LHCN-M2 (cell line): ENCODE results near the gene PPARG. TPM values are rescaled to one million over a fixed set of nuclear protein-coding genes. Genes with fewer than 3 reads are reported as not detected.

ENCODE experiments used
- DNase-seq: peaks from one replicate; pipeline ENCODE4 v3.0.0-alpha.2; 2012; ENCODE audit warnings: low read depth
- total RNA-seq: library from RNA; depleted of rRNA; stranded (reverse); fragments of >200 nt; gene quantifications from 2 replicates; pipeline ENCODE4 v1.2.3, GENCODE V29; 2014

The PPARG gene
- total RNA-seq, 1 experiment from 2014 or later = 8.8 TPM

DNA sequence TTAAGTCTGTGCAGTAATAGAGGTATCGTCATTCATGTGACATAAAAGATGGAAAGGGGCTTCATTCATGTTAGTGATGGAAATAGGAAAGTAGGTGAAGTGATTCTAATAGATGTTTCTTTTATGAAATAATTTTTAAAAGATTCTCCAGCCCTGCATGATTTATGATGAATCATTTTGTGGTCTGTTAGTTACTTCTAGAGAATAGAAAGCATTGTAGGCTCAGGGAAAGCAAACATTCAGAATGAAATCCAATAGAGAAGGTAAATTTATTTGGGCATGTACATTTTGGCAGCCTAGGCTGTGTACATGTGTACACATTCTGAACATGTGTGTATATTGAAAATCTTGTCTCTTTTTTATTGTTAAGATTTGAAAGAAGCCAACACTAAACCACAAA lies 23.1 kb downstream of the PPARG start:
- DNase-seq = peak; percentile 40

DNA sequence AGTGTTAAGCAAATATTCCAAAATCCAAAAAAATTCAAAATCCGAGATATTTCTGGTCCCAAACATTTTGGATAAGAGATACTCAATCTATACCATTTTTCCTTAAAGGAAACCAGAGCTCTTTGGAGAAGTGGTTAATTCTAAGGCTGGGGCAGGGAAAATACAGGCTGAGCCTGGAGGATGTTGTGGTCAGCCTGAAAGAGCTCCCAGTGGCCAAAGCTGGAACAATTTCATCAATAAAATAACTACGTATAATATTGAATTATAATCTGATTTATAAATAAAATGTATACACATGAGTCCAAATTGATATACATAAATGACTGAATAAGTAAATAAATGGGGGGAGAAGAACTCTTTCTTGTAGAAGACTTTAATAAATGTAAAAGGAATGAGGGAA lies 24.6 kb downstream of the PPARG start:
- DNase-seq = no peak

DNA sequence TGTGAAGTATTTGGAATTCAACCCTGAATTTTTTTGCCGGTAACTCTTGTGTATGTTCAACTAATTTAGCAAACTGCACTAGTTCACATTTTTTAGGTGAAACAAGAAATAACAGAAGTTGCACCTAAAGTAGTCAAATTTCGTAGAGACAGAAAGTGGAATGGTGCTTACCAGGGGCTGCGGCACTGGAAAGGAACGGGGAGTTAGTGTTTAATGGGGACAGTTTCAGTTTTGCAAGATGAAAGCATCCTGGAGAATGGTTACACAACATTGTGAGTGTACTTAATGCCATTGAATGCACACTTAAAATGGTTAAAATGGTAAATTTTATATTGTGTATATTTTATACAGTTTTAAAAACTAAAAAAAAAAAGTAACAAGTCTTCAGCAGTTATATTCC lies 27.4 kb downstream of the PPARG start:
- no peak for DNase-seq

DNA sequence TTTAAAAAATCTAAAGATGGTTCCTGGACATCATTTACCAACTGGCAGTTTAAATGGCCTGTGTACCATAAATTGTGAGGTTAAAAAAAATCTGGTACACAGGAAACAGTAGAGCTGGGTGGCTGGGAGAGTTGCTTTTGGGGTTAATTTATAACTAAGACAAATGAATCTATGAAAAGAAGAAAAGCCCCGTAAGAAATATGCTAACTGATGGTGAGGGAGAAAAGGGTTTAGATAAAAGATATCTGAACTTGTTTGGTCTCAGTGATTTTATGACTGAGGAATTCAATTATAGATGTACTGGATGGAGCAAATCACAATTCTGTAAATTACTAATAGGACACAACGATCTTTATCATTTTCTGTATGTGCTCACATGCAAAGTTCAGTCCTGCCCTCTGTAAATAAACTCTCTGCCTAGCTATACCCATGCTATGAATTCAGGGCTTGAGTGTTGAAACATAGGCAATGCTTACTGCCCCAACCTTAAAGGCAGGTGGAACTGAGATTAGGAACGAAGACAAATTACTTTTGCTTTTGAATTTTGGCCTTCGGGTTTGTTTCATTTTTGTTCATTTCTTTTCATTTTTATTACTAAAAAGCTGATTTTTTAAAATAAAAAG lies 28.0 kb downstream of the PPARG start:
- DNase-seq = no peak

DNA sequence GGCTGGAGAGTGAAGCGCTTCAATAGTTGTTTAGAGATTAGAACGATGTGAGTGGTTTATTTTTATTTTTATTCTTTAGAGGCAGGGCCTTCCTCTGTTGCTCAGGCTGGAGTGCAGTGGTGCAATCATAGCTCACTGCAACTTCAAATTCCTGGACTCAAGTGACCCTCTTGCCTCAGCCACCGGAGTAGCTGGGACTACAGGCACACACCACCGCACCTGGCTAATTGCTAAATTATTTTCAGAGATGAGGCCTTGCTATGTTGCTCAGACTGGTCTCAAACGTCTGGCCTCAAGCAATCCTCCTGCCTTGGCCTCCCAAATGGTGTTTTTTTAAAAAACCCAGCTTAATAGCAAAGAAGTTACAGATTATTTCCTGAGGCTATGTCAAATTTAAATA lies 29.0 kb downstream of the PPARG start:
- no peak for DNase-seq

DNA sequence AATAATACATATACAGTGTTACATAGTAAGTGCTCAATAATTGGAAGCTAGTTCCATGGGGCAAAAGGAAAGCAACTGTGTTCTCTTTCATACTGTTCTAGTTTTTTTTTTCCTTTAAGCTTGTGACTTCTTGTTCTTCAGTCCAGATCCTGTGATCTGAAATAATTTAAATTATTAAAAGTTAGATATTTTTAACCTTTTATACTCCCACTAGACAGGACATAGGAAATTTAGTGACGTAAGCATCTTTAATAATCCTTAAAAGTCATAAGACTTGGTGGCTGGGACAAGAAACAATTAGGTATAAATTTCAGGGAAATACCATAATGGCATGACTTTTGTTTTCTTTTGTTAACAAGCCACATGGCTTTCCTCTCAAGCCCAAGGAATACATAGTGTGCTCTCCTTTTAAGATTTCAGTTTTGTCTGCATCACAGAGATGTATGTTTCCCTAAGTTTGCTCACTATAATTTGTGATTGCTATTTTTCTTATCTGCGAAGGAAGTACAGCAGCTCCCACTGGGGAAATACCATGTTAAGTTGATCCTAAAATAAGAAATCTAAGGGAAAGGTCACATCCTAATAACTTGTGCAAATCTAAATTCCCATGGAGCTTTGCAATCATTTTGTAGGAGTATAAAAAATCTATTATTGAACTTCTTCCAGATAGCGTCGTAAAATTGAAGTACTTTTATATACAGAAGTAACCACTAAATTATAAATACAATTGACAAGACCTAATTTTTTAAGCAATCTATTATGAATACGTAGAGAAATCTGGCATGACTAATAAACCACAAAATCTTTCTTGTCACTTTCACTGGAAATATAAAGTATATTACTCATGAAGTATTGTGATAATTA lies 30.1 kb downstream of the PPARG start:
- no peak for DNase-seq

DNA sequence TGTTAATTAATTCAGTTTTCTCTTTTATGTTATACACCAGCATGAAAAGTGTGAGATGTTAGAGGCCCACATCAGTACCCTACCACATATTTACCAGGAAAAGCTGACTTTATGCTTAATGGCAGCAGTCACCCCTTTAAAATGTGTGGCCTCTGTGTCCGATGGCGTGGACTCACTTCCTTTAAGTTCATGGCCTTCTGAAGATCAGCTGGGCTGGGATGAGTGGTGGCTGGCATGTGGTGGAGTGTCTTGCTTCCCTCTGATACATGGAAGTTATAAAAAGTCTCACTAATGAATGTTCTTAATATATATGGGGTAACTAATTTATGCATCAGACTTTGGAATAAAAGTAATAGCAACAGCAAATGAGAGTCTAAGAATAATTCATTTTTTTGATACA lies 32.1 kb downstream of the PPARG start:
- DNase-seq = no peak

DNA sequence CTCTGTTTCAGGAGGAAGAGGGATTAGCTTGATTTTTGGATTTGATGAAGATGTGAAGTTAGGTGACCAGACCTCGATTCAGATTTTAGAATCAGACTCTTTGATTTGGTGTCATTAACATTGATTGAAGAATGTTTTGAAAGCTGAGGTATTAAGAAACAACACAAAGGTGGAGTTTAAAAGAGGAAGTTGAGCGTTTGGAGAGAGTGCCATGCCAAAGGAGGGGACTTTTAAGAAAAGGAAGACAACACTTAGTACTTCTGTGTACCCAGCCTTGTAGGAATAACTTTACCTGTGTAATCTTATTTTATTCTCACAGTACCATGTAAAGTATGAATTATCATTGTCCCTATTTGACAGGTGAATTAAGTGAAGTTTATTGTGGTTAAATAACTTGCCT lies 34.4 kb downstream of the PPARG start:
- no peak for DNase-seq

DNA sequence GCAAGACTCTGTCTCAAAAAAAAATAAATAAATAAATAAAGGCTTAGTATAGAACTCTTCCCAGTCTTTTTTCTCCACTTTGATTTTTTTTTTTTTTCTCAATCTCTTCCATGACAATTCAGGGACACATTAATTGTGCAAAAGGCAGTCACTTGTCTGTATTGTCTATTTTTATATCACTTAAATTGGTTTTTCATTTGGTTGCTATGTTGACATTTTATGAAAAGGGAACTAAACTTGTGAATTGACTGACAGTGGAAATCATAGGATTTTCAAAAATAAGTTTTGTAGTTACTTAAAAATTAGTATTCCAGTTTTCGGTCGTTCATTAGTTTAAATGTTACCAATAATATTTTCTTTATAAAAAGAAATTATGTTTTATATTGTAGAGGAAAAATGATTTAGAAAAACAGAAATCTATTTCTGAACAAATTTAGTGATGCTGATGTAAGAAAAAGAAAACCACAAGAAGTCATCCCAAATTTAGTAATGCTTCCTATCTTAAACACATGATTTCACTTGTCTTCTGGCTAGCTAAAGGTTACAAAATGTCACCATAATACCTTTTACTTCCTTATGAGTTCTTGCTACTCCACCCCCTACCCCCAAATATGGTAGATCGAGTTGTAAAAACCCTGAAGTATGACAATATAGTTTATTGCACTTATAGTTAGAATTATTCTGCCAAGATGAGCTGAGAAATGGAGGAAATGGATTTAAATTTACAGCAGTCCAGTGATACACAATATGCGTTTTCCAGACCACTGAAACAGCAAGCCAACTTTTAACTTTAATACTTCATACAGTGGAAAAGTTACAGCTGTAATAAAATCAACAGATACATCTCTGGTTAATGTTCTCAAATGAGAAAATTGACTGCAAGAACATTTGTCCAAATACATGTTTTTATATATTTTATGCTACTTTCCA lies 37.0 kb downstream of the PPARG start:
- DNase-seq = no peak

DNA sequence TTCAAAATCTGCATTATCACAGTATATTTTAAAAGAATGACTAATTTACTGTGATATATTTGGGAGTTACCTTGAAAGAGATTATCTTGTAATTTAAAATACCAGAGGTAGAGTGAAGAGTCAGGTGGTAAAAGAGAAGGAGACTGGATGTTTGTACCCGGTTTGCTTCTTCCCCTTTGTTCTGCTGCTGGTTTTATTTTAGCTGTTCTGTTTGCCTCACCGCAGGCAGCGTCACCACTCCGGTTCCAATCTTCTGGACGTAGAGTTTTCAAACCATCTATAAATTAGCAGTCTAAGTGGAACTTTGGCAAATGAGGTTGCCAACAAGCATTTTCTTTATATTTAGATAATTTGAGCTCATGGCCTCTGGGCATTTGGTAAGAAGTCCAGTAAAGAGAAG lies 38.2 kb downstream of the PPARG start:
- no peak for DNase-seq

DNA sequence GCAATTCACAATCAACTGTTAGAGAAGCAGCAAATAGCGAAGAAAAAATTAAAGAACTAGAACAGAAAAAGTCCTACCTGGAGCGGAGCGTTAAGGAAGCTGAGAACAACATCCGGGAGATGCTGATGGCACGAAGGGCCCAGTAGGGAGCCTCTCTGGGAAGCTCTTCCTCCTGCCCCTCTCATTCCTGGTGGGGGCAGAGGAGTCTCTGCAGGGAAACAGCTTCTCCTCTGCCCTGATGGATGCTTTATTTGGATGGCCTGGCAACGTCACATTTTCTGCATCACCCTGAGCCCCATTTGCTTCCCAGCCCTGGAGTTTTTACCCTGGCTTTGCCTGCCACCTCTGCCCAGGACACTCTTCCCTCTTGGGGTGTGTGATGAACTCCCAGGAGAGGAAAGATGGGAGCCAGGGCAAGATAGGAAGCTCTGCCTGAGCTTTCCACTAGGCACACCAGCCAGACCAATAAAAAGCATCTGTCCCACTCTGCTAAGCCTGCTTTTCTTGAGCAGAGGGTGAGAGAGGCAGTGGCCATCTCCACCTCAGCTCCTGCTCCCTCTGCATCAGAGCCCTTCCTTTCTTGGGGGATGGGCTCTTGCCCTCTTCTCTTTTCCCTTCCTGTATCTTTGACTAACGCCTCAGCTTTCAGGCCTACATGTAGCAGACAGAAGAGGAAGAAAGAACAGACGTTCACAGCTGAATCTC lies 39.4 kb downstream of the PPARG start:
- DNase-seq = no peak

DNA sequence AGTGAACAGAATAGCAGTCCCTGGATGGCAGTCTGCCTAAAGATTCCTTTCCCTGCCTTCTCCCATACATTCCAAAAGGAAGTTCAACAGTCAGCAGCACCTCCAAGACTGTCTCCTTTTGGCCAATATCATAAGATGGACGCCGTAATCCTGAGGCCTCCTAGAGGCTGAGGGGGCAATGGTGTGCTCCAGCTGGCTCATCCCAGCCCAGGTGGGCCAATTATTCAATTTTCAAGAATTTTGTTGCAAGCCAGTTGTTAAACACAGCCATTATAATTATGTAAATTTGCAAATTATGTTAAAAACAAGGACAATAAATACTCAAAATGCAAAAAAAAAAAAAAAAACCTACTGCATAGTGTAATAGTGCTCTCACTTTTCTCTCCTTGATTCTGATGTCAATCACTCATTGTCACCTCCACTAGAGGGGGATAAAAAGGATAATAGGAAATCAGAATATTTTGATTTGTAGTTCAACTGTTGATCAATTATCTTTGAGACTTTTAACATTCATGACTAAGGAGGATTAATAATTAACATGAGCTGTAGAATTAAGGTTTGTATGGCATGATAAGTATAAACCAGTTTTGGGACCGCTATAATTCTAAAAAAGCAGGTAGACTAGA lies 40.1 kb downstream of the PPARG start:
- DNase-seq = no peak

DNA sequence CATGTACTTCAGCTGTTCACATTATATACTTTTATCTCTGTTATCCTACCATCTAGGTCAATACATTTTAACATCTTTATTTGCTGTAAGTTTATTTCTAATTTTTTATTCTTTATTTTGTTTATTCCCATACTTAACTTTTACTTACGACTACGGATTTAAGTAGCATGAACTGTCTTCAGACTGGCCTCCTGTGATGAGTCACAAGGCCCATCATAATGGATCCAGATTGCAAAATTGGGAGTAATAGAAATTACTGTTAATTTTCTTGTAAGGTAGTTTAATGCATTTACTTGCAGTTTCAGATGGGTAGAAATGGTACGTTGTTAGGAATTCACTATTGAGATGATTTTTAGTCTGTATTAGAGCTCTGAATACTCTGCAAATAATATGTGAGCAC lies 45.9 kb downstream of the PPARG start:
- no peak for DNase-seq

DNA sequence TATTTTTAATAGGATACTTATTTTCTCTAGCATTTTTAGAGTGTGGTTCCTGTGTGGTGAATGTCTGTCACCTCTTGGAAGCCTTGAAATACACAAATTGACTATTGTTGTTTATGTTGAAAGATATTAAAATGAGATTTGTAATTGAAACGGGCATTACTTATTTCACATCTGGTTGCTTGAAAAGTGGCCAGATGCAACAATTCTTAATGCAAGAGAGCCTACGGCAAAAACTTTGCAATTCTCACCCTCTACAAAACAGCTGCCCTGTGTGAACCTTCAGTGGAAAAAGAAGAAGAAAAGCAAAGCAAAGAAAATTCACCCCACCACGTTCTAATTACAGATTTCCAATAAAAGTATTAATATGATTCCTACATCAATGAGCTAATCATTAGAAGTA lies 46.6 kb downstream of the PPARG start:
- DNase-seq = no peak

DNA sequence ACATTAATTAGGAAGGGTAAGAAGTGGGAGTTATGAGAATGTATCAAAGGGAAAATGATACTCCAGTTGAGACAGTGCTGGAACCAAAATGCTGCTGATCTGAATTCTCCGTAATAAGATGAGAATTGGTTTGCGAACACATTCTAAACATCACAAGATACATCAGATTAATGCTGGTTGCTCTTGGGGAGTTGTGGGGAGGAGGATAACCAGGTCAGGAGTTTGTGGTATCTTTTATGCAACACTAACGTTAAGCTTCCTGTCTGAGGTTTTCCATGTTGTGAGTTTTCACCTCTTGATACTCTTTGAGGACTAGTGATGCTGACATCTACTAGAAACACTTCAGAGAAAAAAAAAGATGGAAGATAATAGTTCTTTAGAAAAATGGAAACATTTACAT lies 47.2 kb downstream of the PPARG start:
- no peak for DNase-seq

DNA sequence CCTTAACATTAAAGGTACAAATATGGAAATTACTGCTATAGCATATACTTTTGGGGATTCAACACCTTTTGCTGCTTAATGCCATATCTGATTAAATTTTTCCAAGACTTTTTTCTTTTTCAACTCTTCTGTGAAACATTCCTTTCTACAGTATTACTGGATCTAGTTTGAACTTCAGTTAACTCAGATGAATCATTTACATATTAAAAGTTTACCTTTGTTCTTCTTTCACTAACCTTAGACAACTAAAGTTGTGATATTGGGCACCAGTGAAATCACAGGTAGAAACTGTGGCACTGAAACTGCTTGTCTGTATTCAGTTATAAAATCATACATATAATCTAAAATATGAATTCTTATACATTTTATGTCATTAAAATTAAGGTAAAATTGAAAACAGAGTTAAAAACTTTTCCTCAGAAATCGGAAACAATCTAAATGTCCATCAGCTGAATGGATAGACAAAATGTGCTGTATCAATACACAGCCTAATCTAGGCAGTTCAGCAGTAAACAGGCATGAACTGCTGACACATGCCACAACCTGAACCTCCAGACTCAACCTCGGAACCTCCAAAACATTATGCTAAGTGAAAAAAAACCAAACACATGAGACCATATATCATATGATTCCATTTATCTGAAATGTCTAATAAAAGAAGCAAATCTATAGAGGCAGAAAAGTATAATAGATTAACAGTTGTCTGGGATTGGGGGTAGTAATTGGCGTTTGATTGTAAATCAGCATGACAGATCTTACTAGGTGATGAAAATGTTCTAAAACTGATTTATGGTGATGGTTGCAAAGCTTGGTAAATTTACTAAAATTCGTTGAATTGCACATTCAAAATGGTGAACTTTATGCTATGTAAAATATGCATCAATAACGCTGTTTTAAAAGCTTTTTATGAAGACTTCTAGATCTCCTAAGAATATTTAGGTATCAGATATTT lies 50.0 kb downstream of the PPARG start:
- no peak for DNase-seq

DNA sequence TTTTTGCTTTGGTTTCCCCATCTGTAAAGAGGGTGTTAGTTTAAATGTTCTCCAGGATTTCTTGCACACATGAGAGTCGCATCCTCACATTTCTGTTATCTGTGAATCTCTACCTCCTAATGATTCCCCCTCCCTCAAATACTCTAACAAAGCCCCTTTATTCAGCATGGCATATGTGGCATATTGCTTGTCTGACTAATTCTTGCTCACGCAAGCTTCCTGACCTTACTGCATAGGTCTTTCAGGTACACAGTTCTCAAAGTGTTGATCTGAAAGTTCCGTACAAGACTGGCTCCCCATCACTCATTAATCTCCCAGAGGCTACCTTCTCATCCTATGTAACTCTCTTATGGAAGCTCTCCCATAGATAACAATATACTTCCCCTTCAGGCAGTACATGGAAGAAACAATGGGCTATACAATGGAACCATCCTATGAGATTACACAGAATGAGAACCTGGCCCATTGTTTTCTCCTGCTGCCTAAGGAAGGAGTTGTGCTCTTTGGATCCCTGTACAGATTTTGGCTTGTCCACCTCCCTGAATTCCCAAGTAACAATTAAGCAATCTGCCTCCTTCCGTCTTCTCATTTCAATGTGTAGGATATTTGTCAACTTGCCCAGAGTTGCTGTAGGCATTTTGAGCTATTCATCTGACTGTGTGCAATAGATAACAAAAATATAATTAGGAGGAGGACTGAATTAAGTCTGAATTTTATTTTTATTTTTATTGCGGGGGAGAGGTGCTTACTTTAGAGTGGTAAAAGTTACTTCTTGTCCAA lies 51.0 kb downstream of the PPARG start:
- no peak for DNase-seq

DNA sequence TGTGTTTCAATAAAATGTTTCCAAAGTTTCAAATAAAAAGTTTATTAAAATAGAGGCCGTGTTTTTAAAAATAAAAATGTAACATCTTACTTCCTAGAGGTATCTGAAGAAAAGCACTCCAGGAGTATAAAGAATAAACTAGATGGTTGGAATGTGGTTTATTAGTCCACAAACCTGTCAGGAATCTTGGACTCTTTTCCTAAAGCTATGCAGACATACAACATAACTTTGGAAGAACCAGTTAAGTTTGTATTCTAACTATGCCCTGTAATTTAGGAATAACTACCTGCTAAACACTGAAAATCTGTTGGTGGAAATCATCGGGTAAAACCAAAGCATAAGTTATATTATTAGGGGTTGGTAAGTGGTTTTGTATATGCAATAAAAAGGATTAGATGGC lies 51.6 kb downstream of the PPARG start:
- DNase-seq = no peak

DNA sequence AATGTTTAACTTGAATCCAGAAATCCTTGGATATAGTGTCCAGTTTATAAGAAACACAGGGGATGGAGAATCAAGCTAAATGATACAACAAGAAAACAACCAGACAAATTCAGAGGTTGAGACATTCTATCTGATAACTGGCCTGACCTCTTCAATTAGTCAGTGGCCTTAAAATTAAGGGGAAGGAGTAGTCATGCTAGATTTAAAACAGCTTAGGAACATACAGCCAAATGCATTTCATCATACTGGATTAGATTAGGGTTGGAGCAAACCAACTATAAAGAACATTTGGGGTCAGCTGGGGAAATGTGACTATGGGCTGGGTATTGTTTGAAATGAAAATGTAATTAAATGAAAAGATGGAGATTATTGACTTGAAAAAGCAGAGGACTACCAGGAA lies 53.3 kb downstream of the PPARG start:
- DNase-seq = no peak
